GM12878 (cell line): ENCODE data around the gene ETV1.

Experiments
- CBFB ChIP-seq: IDR thresholded peaks from 2 replicates; pipeline ENCODE4 v1.6.1; 2016; ENCODE audit warnings: antibody characterized with exemption, low read depth
- CBX5 ChIP-seq: sonication (generic); IDR thresholded peaks from 2 replicates; pipeline ENCODE4 v1.6.1; 2016; ENCODE audit warnings: low read depth, moderate library complexity, mild to moderate bottlenecking, inconsistent platforms
- EED ChIP-seq: sonication (generic); IDR thresholded peaks from 2 replicates; pipeline ENCODE4 v1.6.1; 2016; ENCODE audit warnings: antibody characterized with exemption, low read depth
- JUNB ChIP-seq: IDR thresholded peaks from 2 replicates; pipeline ENCODE4 v1.6.1; 2016; ENCODE audit warnings: antibody characterized with exemption, mild to moderate bottlenecking
- KDM1A ChIP-seq: fragments of 200-600 bp; sonication (generic); IDR thresholded peaks from 2 replicates; pipeline ENCODE4 v1.6.1; 2016; ENCODE audit warnings: borderline replicate concordance
- LARP7 ChIP-seq: fragments of 450-650 bp; IDR thresholded peaks from 2 replicates; pipeline ENCODE4 v1.6.1; 2017; ENCODE audit warnings: mild to moderate bottlenecking
- MYC ChIP-seq: IDR thresholded peaks from 2 replicates; pipeline ENCODE4 v1.6.1; 2011; ENCODE audit warnings: mild to moderate bottlenecking, low read length, moderate library complexity, inconsistent platforms; ENCODE audit not compliant: insufficient read depth, insufficient replicate concordance, insufficient read length, severe bottlenecking
- NFIC ChIP-seq: IDR thresholded peaks from 2 replicates; pipeline ENCODE4 v1.6.1; 2012; ENCODE audit warnings: low read depth, mild to moderate bottlenecking, inconsistent platforms, low read length, moderate library complexity
- NFYA ChIP-seq: IDR thresholded peaks from 2 replicates; pipeline ENCODE4 v1.6.1; 2011; ENCODE audit warnings: low read depth, mild to moderate bottlenecking, low read length, improper control_type of control experiment, borderline replicate concordance
- POLR2A ChIP-seq: IDR thresholded peaks from 2 replicates; pipeline ENCODE4 v1.6.1; 2011; ENCODE audit warnings: low read depth, mild to moderate bottlenecking, low read length
- RFX5 ChIP-seq: IDR thresholded peaks from 2 replicates; pipeline ENCODE4 v1.6.1; 2011; ENCODE audit warnings: low read depth, low read length, improper control_type of control experiment
- ZNF207 ChIP-seq: fragments of 450-650 bp; IDR thresholded peaks from 2 replicates; pipeline ENCODE4 v1.6.1; 2014; ENCODE audit warnings: antibody characterized with exemption, mild to moderate bottlenecking, borderline replicate concordance
- TF ChIP-seq, protein P1 (sequence below), 3 experiments: IDR thresholded peaks in 2 of 3; conservative IDR thresholded peaks in 1 of 3; 2 replicates each; pipeline ENCODE4 v1.5.1; 2011; ENCODE audit warnings: low read depth in 3 of 3, low read length in 3 of 3, mild to moderate bottlenecking in 3 of 3, control low read depth in 2 of 3, moderate library complexity in 2 of 3, inconsistent platforms in 1 of 3, mixed read lengths in 1 of 3; ENCODE audit not compliant: control insufficient read depth in 2 of 3, insufficient read depth in 1 of 3; ENCODE audit errors: extremely low read depth in 1 of 3
- TF ChIP-seq, protein P2 (sequence below): fragments of 450-650 bp; IDR thresholded peaks from 2 replicates; pipeline ENCODE4 v1.6.1; 2016; ENCODE audit warnings: mild to moderate bottlenecking, moderate library complexity, borderline replicate concordance

DNA sequence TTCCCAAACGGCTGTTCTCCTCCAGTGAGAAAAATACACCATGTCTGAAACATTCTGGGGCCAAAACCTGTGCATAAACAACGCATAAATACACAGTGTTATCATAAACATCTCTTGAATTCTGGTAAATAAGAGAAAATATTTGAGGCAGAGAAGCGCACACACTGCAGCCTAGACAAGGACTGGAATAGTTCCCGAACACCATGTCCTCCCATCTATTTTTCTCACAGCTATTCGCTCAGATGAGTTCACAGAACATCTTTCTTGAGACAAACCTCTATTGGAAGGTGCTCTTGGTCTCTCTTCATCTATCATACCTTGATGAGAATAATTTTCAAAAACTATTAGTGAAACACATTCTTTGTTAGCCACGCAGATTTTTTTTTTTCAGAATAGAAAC lies 24.4 kb downstream of the ETV1 start:
- no peak for TF ChIP-seq CBX5
- TF ChIP-seq JUNB: no peak
- no peak for TF ChIP-seq MYC
- no peak for TF ChIP-seq KDM1A
- no peak for TF ChIP-seq LARP7
- TF ChIP-seq ZNF207: no peak
- TF ChIP-seq NFYA: no peak
- no peak for TF ChIP-seq NFIC
- TF ChIP-seq, protein P1, sequence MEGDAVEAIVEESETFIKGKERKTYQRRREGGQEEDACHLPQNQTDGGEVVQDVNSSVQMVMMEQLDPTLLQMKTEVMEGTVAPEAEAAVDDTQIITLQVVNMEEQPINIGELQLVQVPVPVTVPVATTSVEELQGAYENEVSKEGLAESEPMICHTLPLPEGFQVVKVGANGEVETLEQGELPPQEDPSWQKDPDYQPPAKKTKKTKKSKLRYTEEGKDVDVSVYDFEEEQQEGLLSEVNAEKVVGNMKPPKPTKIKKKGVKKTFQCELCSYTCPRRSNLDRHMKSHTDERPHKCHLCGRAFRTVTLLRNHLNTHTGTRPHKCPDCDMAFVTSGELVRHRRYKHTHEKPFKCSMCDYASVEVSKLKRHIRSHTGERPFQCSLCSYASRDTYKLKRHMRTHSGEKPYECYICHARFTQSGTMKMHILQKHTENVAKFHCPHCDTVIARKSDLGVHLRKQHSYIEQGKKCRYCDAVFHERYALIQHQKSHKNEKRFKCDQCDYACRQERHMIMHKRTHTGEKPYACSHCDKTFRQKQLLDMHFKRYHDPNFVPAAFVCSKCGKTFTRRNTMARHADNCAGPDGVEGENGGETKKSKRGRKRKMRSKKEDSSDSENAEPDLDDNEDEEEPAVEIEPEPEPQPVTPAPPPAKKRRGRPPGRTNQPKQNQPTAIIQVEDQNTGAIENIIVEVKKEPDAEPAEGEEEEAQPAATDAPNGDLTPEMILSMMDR (IDR thresholded peaks at IDR 0.05 in 2 of 3, conservative IDR thresholded peaks at IDR 0.05 in 1 of 3; ENCODE audit: control insufficient read depth in 2 of 3, extremely low read depth in 1 of 3, insufficient read depth in 1 of 3, low read depth in 3 of 3, low read length in 3 of 3): no peak
- no peak for TF ChIP-seq POLR2A
- TF ChIP-seq, protein P2, sequence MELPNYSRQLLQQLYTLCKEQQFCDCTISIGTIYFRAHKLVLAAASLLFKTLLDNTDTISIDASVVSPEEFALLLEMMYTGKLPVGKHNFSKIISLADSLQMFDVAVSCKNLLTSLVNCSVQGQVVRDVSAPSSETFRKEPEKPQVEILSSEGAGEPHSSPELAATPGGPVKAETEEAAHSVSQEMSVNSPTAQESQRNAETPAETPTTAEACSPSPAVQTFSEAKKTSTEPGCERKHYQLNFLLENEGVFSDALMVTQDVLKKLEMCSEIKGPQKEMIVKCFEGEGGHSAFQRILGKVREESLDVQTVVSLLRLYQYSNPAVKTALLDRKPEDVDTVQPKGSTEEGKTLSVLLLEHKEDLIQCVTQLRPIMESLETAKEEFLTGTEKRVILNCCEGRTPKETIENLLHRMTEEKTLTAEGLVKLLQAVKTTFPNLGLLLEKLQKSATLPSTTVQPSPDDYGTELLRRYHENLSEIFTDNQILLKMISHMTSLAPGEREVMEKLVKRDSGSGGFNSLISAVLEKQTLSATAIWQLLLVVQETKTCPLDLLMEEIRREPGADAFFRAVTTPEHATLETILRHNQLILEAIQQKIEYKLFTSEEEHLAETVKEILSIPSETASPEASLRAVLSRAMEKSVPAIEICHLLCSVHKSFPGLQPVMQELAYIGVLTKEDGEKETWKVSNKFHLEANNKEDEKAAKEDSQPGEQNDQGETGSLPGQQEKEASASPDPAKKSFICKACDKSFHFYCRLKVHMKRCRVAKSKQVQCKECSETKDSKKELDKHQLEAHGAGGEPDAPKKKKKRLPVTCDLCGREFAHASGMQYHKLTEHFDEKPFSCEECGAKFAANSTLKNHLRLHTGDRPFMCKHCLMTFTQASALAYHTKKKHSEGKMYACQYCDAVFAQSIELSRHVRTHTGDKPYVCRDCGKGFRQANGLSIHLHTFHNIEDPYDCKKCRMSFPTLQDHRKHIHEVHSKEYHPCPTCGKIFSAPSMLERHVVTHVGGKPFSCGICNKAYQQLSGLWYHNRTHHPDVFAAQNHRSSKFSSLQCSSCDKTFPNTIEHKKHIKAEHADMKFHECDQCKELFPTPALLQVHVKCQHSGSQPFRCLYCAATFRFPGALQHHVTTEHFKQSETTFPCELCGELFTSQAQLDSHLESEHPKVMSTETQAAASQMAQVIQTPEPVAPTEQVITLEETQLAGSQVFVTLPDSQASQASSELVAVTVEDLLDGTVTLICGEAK: no peak
- no peak for TF ChIP-seq RFX5
- no peak for TF ChIP-seq CBFB
- no peak for TF ChIP-seq EED
